Activated CD8-positive, alpha-beta memory T cell treated with anti-CD3 and anti-CD28 coated beads for 1 hour (primary cell): ENCODE data around the gene MTMR1.

Experiments used
- DNase-seq, 2 donors: peaks; one replicate each; pipeline ENCODE4 v3.0.0-alpha.2; 2020; ENCODE audit warnings: low read depth in 1 of 2; ENCODE audit errors: extremely low read depth in 1 of 2

The MTMR1 gene

DNA sequence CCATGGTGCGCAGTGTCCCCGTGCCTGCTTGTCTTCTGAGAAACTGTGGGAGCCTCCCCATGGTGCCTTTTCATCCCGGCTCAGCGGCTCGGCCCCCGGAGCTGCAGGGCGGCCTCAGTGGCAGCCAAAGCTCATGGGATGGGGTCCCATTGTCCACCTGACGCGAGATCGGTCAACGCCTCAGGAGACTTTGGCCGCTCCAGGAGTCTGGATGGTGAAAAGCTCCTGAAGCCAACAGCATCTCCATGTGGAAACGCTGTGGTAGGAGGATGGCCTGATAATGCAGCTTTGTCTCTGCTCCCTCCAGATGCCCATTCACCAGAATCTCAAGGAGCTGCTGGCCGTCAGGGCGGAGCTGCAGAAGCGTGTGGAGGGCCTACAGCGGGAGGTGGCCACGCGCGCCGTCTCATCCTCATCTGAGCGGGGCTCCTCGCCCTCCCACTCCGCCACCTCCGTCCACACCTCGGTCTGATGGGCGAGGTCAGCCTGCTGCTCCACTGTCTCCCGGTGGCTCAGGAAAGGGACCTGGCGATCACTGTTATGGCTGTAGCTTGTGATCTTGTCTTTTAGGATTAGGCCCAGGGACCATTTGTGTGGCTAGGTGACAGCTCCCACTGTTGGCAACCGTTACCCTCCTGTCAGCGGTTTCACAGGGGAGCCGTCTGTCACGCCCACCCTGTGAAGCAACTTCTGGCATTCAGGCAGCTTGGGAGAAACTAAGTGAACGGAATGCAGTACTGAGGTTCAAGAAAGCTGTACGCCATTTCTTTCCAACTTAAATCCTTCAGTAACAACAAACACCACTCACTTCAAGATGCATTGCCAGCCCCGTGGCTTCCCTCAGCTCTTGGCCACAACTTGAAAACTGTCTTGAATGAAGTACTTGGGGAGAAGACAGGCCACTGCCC lies 69.3 kb downstream of the MTMR1 start:
- no peak for DNase-seq

GRCh38 chrX:150763303-150763797 lies 70.2 kb downstream of the MTMR1 start:
- no peak for DNase-seq

- DNase-seq: no peak
These were observed 70.6 kb downstream of the MTMR1 start for GRCh38 chrX:150763810-150764209.

GRCh38 chrX:150765237-150765636 lies 72.0 kb downstream of the MTMR1 start:
- DNase-seq: no peak

- no peak for DNase-seq
These were observed 72.7 kb downstream of the MTMR1 start for GRCh38 chrX:150765782-150766350.

- no peak for DNase-seq
These were observed 73.3 kb downstream of the MTMR1 start for GRCh38 chrX:150766351-150767044.

GRCh38 chrX:150767045-150767395 lies 73.8 kb downstream of the MTMR1 start:
- DNase-seq: no peak

DNA sequence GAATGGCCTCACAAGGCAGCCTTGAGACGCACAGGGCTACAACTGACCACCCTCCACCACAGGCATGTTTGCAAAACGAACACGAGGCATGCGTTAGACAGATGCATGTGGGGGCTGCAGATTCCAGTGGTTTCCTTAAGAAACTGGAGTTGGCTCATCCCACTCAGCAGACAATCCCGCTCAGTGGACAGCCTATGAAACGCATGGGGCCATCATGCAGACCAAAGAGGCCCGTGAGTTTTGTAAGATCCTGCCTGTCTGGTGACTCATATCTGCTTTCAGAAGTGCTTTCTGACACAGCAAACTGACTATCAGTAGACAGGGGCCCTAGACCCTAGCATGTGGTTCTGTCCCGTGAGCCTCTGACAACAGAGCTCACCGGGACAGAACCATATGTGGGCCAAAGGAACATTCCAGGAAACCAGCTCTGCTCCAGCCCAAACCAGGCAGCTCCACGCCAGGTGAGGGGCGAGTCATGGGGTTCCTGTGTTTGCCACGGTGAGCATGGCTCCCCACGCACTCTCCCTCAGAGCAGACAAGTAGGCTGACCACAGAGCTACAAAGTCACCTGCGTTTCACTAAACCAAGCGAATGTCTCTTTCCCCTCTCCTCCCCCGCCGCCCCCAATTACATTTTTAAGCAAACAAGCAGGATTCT lies 74.4 kb downstream of the MTMR1 start:
- no peak for DNase-seq

GRCh38 chrX:150768132-150768485 lies 74.9 kb downstream of the MTMR1 start:
- DNase-seq: no peak

DNA sequence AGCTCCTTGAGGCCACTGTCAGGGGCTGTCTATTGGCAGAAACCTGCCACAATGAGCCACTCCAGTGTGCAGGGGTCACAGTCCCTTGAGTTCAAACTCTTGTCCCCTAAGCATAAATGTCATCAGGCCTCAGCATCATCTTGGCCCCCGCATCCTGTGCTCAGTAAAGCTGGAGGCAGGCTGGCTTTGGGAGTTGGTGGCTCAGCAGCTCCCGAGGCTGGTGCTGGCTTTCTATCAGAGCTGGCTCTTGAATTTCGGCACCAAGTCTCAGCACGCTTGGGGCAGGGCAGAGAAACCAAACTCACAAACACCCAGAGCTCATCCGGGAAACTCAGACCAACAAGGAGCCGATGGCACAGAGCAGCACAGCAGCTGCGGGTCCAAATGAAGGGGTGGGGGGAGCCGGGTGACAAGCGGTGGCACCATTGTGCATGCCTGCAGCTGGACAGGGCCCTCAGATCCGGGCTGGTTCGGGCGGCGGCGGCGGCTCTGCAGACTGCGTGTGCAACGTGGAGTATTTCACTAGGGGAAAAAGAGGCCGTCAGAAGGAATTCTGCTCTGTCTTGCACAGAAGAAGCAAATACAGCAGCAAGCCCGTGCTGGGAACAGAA lies 75.5 kb downstream of the MTMR1 start:
- no peak for DNase-seq

DNA sequence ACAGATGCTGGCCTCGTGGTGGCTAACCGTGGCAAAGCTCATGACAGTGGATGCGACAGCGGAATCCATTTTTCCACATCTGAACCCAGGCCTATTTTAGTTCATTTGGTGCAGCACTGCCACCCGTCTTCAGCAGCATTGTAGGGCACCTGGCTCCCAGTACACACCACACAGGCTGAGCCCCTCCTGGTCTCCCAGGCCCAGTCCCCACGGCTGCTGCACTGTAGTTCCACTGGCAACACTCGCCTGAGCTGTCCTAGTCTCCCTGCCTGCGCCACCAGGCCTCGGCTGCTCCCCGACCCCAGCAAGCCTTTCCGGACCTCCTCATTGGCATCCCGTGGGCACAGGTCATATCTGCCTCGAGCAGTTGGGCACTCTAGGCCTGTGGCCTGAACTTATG lies 76.2 kb downstream of the MTMR1 start:
- DNase-seq: no peak

- no peak for DNase-seq
These were observed 77.4 kb downstream of the MTMR1 start for GRCh38 chrX:150770623-150771022.

DNA sequence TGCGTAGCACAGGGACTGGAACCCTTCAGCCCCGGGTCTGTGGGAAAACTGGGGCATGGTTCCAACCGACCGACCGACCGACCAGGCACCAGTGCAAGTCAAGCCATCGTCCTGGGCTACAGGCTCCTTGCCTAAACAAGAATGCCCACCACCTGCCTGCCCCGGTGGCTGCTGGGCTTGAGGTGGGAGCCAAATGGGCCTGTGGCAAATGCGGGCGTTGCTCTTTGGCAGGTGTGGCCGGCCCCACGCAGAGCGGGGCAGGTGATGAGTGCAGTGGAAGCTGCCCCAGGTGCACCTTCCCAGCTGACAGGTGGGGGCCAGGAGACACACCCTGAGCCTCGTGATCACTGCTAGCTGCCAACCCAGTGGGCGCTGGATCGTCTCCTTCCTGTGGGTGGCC lies 77.9 kb downstream of the MTMR1 start:
- DNase-seq: no peak

DNA sequence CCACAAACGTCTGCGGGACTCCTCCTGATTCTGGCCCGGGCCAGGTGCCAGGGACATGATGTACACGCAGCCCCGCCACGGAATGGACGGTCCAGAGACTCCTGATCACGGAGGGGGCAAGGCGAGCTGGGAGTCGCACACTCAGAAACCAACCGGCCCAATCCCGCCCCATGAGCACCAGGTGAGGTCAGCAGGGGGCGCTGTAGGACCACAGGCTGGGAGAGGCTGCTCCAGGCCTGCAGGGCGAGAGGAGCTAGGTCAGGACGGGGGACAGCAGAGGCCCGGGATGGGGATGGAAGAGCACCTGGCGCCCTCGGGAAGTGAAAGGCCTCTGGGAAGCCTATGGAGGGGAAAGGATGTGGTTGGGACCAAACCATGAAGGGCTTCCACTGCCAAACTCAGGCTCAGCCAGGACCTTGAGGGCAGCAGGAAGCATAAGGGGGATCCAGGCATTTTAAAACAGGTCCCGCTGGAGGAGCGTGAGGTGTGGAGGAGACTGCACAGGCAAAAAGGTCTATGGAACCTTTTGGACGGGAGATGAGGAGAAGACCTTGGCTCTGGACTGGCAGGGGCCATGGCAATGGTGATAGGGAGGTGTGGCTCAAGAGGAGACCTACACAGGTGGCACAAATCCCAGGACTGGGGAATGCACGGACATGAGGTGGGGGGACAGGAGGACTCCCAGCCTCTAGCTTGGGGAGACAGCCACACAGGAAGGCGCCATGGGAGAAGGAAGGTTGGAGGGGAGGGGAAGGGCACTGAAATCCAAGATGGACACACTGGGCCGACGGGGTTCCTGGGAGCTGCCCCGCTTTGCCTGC lies 79.2 kb downstream of the MTMR1 start:
- peak; percentile 19 to 60 for DNase-seq

- no peak for DNase-seq
These were observed 79.9 kb downstream of the MTMR1 start for GRCh38 chrX:150773117-150773516.

DNA sequence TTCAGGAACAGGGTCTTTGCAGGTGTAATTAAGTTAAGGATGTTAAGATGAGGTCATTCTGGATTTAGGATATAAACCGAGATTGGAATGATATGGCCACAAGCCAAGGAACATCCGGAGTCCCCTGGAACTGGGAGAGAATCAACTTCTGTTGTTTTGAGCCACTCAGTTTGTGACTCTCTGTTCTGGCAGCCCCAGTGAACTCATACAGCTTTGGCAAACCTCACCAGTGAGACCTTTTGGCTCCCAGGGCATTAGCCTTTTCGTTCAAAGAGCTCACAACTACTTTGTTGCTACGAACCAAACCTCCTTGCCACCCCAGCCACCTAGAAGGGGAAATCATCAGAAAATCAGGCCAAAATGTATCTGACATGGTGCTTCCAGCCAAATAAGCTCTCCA lies 80.4 kb downstream of the MTMR1 start:
- no peak for DNase-seq

- DNase-seq: no peak
These were observed 81.8 kb downstream of the MTMR1 start for GRCh38 chrX:150774798-150775568.

GRCh38 chrX:150775569-150776350 lies 82.6 kb downstream of the MTMR1 start:
- no peak for DNase-seq
